Adrenal gland (tissue), 12 donors: ENCODE data around the gene KRT71. TPM values are rescaled to one million over a fixed set of nuclear protein-coding genes. Genes with fewer than 3 reads are reported as not detected.

Experiments used
- DNase-seq, 7 donors: peaks; one replicate each; pipeline ENCODE4 v3.0.0-alpha.2; 2019 to 2020
- H3K27ac ChIP-seq, 5 donors: fragments of 200-600 bp; sonication (generic) in 4 of 5; 1 replicate in 3 of 5; 2 replicates in 2 of 5; pipeline versions ENCODE4 v1.5.1 to v1.8.0; 2016 to 2020; ENCODE audit warnings: mild to moderate bottlenecking in 1 of 5
- H3K27me3 ChIP-seq: fragments of 200-600 bp; 2 replicates; pipeline ENCODE4 v1.8.0; 2021
- H3K36me3 ChIP-seq, 2 donors: fragments of 200-600 bp; replicated peaks in 1 of 2; 1 replicate in 1 of 2; 2 replicates in 1 of 2; pipeline versions ENCODE4 v1.5.1 to v1.8.0; 2018 to 2022
- H3K4me1 ChIP-seq, 2 donors: fragments of 200-600 bp; replicated peaks in 1 of 2; 1 replicate in 1 of 2; 2 replicates in 1 of 2; pipeline versions ENCODE4 v1.5.1 to v1.8.0; 2018 to 2021
- H3K4me3 ChIP-seq, 4 donors: fragments of 200-600 bp; sonication (generic) in 3 of 4; one replicate each; pipeline ENCODE4 v1.5.1; 2016 to 2018
- H3K9me3 ChIP-seq, 3 donors: fragments of 200-600 bp; sonication (generic) in 1 of 3; replicated peaks in 1 of 3; 1 replicate in 2 of 3; 2 replicates in 1 of 3; pipeline versions ENCODE4 v1.5.1 to v1.8.0; 2016 to 2021
- POLR2A ChIP-seq, 2 donors: fragments of 450-650 bp; IDR thresholded peaks; one replicate each; pipeline ENCODE4 v1.6.1; 2017; ENCODE audit warnings: antibody characterized with exemption in 2 of 2, mild to moderate bottlenecking in 2 of 2, moderate library complexity in 1 of 2
- WGBS, 4 donors: extraction: QIAGEN DNeasy Blood & Tissue Kit in 2 of 4; methylation state at CpG; one replicate each; pipeline versions ENCODE4 v1.1.5 to v1.1.7; 2013 to 2017; 5-methylcytosine and 5-hydroxymethylcytosine counted together
- intact Hi-C, 2 donors: fragments of 100-400 bp; cut with DNase I; formaldehyde crosslinking; loops; one replicate each; pipeline versions ENCODE4 v1.14.1 to v1.15.0; 2022 to 2023
- polyA plus RNA-seq, 3 donors: library from polyadenylated mRNA; stranded (reverse); fragments of 200-250 nt in 2 of 3; fragments of 350-450 nt in 1 of 3; fragmentation: Illumina TruSeq in 1 of 3; extraction: RNeasy Lipid Tissue Mini Kit (QIAGEN cat#74804) in 1 of 3; gene quantifications; one replicate each; pipeline ENCODE4 v1.2.3, GENCODE V29; 2013 to 2014
- total RNA-seq, 9 donors: library from RNA; depleted of rRNA in 4 of 9; stranded (reverse); fragments of >200 nt in 4 of 9; fragments of 120-200 nt in 1 of 9; fragmentation: NEBNext Ultra II Directional in 1 of 9; extraction: Animal tissue kit (Norgen Biotek cat#: 25700) in 1 of 9; gene quantifications; one replicate each; pipeline versions ENCODE4 v1.1.0 to v1.2.4, GENCODE V29; 2013 to 2023
- TF ChIP-seq, protein P1 (sequence below), 6 experiments: fragments of 450-650 bp in 4 of 6; fragments of 200-600 bp in 2 of 6; sonication (generic) in 1 of 6; IDR thresholded peaks; 1 replicate in 5 of 6; 2 replicates in 1 of 6; pipeline versions ENCODE4 v1.5.1 to v1.8.0; 2016 to 2021; ENCODE audit warnings: antibody characterized with exemption in 6 of 6, mild to moderate bottlenecking in 2 of 6, moderate library complexity in 1 of 6
- donor health status: healthy with polysubstance abuse.
- donor health status: Bipolar disorder and iron deficiency.
- donor health status: DM: yes; HTN: yes; CAD: no.
- donor health status: DM: no; HTN: no; CAD: no.
- donor health status: DM: no; HTN: no; CAD: no.
- donor health status: DM: yes; HTN: yes; CAD: no.

KRT71 gene
- total and polyA plus RNA-seq, 12 donors: not detected

DNA sequence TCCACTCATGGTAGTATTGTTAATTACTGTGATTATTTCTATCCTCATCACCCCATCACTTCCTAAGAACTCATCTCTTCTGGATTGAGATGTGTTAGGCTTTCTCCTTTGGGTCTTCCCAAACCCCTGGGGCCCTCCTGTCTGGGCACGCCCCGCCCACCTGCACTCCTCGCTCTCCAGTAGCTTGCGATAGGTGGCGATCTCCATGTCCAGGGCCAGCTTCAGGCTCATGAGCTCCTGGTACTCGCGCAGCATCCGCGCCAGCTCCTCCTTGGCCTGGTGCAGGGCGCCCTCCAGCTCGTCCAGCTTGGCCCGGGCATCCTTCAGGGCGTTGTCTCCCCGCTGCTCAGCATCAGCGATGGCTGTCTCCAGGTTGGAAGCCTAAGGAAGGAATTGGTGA is 6.8 kb downstream of the KRT71 start:
- H3K27ac ChIP-seq: no peak overlapping the region
- intact Hi-C loops: no loop called here
- no peak for DNase-seq
- H3K27me3 ChIP-seq: no peaks in the 10 kb centered on the region
- TF ChIP-seq, protein P1, sequence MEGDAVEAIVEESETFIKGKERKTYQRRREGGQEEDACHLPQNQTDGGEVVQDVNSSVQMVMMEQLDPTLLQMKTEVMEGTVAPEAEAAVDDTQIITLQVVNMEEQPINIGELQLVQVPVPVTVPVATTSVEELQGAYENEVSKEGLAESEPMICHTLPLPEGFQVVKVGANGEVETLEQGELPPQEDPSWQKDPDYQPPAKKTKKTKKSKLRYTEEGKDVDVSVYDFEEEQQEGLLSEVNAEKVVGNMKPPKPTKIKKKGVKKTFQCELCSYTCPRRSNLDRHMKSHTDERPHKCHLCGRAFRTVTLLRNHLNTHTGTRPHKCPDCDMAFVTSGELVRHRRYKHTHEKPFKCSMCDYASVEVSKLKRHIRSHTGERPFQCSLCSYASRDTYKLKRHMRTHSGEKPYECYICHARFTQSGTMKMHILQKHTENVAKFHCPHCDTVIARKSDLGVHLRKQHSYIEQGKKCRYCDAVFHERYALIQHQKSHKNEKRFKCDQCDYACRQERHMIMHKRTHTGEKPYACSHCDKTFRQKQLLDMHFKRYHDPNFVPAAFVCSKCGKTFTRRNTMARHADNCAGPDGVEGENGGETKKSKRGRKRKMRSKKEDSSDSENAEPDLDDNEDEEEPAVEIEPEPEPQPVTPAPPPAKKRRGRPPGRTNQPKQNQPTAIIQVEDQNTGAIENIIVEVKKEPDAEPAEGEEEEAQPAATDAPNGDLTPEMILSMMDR (IDR thresholded peaks at IDR 0.05): no peak
- no peak for TF ChIP-seq POLR2A (IDR thresholded peaks at IDR 0.05)
- H3K4me1 ChIP-seq: no peaks in the 10 kb centered on the region
- H3K9me3 ChIP-seq: no peaks in the 10 kb centered on the region
- no peak overlapping the region for H3K4me3 ChIP-seq
- 90 to 98% (median 92%) methylated on average over 6 to 15 of the region's 15 CpGs for WGBS, 4 donors
- H3K36me3 ChIP-seq: no peaks in the 10 kb centered on the region

DNA sequence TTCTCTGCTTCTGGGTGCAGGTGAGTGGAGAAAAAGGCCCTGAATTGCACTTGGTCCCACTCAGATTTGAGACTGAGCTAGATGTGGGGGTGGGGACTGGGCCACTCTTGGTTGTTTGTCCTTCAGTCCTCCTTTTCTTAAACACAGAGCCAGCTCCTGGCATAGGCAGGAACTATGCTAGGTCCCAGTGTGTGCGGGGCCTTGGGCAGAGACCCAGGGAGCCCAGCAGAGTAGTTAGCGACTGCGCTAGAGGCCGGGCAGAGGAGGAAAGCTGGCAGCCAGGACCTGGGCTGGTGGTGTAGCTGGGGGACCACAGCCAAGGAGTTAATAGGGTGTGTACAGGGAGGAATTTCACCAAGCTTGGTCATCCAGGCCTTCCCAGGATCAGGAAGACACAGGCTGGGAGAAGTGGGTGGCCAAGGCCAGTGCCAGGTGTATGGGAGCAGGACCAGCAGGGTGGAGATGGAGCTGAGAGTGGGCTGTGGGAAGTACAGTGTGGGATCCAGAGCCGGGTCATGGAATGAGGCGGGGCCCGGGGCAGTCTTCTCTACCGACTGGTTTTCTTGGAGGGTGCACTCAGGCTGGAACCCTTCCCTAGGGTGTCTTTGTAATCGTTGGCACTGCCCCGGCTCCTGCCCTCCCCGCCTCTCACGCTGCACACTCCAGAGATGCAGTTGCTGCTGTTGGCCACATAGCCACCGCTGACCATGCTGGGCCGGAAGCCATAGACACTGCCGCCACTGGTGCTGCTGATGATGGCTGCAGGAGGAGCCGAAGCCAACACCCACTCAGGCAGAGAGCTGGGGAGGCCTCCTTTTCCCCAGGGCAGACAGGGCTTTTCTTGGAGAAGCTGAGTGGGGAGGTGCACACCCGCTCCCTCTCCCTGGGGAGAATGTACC is 8.7 kb downstream of the KRT71 start:
- DNase-seq: peak in 6 of 7 donors; percentile 23 to 49 (median 29)
- TF ChIP-seq, protein P1 (IDR thresholded peaks at IDR 0.05): peak in 1 of 6 experiments; percentile 17
- no peak for TF ChIP-seq POLR2A (IDR thresholded peaks at IDR 0.05)
- H3K27me3 ChIP-seq: no peaks in the 10 kb centered on the region
- 68 to 81% (median 76%) methylated on average over 15 to 17 of the region's 17 CpGs for WGBS, 4 donors
- H3K9me3 ChIP-seq: no peaks in the 10 kb centered on the region
- intact Hi-C loops: no loop called here
- no peaks in the 10 kb centered on the region for H3K4me1 ChIP-seq
- H3K27ac ChIP-seq: no peak overlapping the region
- no peak overlapping the region for H3K4me3 ChIP-seq
- no peaks in the 10 kb centered on the region for H3K36me3 ChIP-seq

DNA sequence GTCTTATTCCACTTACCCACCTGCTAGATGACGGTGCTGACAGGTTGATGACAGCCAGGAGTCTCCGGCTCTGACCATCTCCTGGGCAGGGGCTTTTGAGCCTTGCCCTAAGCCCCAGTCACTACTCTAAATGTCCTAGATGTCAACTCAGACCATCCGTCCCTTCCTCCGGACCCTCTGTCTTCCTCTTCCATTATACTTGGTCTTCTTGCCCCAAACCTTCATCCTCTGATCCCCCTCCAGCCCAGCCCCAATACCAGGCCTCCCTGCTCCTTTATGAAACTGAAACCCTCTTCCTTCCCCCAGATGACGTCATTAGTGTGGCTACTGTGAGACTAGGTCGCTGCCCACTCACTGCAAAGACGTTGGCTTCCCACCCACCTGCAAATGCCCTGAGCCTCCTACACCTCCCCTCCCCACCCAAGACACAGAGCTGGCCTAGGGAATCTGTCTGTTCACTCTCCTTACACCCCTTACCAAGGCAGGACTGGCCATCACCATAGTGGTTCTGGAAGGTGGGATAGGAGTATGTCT is 10.1 kb downstream of the KRT71 start:
- TF ChIP-seq, protein P1 (IDR thresholded peaks at IDR 0.05): no peak
- TF ChIP-seq POLR2A (IDR thresholded peaks at IDR 0.05): no peak
- WGBS, 4 donors: 70 to 74% (median 72%) methylated on average over 7 of the region's 7 CpGs

DNA sequence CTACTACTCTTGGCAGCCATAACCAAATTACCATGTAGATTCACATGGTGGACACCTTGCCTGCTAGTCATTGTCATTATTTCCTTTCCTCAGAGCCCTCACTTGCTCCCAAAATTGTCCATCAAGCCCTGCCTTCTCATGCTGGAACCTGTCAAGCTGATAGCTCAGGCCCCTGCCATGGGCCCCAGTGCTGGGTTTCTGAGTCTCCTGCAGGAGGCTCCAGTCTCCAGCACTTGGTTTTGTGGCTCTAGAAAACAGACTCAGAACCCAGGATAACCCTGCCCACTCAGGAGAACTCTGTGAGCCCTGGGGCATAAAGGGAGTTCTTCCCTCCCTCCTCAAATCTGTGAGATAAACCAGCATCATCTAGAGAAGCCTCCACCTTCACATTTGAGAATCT is 10.8 kb downstream of the KRT71 start:
- intact Hi-C loops: no loop called here
- no peaks in the 10 kb centered on the region for H3K9me3 ChIP-seq
- H3K36me3 ChIP-seq: no peaks in the 10 kb centered on the region
- no peaks in the 10 kb centered on the region for H3K4me1 ChIP-seq
- H3K27ac ChIP-seq: no peak overlapping the region
- no peak for DNase-seq
- no peaks in the 10 kb centered on the region for H3K27me3 ChIP-seq
- TF ChIP-seq POLR2A (IDR thresholded peaks at IDR 0.05): no peak
- TF ChIP-seq, protein P1 (IDR thresholded peaks at IDR 0.05): no peak
- H3K4me3 ChIP-seq: no peak overlapping the region

More for the DNA sequence above, 10.1 kb downstream of the KRT71 start:
- no peak overlapping the region for H3K4me3 ChIP-seq
- intact Hi-C loops: no loop called here
- H3K27ac ChIP-seq: no peak overlapping the region
- DNase-seq: no peak
- no peaks in the 10 kb centered on the region for H3K4me1 ChIP-seq
- no peaks in the 10 kb centered on the region for H3K36me3 ChIP-seq
- H3K27me3 ChIP-seq: no peaks in the 10 kb centered on the region
- no peaks in the 10 kb centered on the region for H3K9me3 ChIP-seq
